RPMI7951 (cell line): Measurements from ENCODE around the gene CCDC24. TPM values are rescaled to one million over a fixed set of nuclear protein-coding genes. Genes with fewer than 3 reads are reported as not detected.
A peak's percentile ranks its signal among the peaks of the same experiment; 100 is the strongest.

Experiments
- DNase-seq: peaks from one replicate; pipeline ENCODE4 v3.0.0-alpha.2; 2012; ENCODE audit warnings: low read depth
- total RNA-seq: library from RNA; depleted of rRNA; stranded (reverse); fragments of >200 nt; shearing (Covaris generic); gene quantifications from 2 replicates; pipeline ENCODE4 v1.2.3, GENCODE V29; 2014

Gene CCDC24
- total RNA-seq, 1 experiment from 2014 or later, result 5.5 TPM

DNA sequence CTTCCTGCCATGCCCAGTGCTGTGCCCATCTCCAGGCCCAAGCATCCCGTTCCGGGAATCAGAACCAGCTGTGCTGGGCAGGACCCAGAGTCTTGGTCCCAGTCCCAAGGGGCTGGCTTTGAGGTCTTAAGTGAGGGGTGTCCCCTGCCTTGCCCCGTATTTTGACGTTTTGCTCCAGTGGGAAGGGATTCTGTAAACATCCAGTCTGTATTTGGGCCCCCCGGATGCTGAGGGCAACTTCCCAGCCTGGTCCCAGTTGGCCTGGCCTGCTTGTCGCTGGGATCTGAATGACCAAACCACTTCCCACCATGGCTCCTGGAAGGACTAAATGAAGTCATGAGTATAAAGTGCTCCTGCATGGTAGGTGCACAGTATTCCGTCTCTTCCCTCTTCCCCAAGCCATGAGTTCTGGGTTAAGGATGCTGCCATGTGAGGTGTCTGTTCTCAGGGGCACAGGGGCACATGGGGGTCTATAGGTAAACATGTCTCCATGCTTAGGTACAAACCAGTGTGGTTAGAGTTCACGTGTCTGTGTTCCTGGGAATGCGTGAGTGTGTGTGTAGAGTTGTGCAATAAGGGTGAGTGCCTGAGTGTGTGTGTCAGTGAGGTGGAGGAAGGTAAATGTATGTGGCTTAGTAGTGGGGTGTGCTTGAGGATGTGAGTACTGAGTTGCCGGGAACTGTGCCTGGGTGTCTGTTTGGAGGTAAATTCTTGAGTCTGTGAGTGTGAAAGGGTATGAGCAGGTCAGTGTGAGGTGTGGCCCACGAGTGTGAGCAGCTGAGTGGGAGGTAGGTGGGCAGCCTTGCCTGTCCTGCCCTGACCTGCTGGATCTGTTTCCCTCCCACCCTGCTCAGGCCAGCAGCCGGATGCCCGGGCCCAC, 10.9 kb upstream of the CCDC24 start:
- no peak for DNase-seq

DNA sequence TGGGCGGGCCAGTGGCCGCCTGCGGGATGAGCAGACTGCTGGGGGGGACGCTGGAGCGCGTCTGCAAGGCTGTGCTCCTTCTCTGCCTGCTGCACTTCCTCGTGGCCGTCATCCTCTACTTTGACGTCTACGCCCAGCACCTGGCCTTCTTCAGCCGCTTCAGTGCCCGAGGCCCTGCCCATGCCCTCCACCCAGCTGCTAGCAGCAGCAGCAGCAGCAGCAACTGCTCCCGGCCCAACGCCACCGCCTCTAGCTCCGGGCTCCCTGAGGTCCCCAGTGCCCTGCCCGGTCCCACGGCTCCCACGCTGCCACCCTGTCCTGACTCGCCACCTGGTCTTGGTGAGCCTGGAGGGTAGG, 10.3 kb upstream of the CCDC24 start:
- DNase-seq, result no peak

DNA sequence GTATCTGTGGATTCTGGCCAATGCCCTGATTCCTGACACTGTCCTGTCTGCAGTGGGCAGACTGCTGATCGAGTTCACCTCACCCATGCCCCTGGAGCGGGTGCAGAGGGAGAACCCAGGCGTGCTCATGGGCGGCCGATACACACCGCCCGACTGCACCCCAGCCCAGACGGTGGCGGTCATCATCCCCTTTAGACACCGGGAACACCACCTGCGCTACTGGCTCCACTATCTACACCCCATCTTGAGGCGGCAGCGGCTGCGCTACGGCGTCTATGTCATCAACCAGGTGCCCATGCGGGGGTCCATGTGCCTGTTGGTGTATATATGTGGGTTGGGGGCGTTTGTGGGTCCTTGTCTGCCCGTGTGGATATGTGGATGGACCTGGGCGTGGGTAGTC, 9.8 kb upstream of the CCDC24 start:
- DNase-seq, result no peak

DNA sequence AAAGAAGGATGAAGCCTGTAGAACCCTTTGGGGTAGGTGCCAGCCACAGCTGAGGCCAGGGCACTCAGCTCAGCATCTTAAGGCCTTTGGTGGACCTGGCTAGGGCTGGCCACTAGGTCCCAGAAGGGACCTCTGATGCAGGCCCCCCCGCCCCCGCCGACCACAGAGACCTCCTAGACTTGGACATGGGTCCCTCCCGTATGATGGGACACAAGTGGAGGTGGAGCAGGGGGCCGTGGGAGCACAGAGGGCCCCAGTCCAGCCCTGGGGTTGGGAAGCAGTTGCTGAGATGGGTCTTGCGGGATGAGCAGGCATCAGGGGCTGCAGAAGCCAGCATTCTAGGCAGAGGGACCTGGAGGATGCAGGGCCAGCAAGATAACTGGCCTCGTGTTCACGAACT, 9.2 kb upstream of the CCDC24 start:
- no peak for DNase-seq

DNA sequence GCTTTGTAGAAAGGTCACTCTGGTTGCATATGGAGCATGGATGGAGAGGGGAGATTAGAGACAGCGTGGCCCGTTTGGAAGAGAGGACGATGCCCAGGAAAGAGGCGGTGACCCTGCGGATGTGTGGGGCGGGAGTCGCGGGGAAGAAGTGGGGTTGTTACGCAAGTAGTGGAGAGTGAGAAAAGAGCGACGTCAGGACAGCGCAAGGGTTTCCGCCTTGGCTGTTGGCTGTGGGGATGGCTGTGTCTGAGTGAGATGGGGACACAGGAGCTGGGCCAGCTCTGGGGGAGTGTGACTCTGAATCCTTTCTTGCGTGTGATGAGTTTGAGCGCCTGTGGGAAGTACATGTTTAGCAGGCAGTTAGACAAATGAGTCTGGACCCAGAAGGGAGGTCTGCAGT, 8.6 kb upstream of the CCDC24 start:
- no peak for DNase-seq

DNA sequence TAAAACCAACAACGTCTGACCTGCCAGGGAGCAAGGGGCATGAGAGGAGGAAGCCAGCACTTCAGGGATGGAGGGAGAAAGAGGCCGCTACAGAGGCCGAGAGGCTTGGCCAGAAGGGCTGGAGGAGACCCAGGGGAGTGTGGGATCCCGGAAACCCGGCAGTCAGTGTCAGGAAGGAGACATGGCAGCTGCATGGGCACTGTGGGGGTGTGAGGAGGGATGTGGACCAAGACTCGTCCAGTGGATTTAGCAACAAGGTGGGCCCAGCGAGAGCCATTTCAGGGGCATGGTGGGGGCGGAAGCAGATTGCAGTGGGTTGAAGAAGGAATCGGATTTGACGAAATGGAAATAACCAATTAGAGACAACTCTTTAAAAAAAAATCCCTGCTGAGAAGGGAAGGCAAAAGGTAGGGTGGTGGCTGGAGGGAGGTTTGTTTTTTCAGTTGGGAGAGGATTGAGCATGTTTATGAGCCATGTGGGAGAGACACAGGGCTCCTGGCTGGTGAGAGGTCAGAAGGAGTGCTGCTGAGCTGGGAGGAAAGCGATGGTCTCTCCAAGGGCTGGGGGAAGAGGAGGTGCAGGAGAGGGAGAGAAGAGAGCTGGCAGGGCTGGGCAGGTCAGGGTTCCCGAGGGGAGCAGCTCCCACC, 8.0 kb upstream of the CCDC24 start:
- DNase-seq, result no peak

- no peak for DNase-seq
Measured at GRCh38 chr1:43984855-43985254, 6.5 kb upstream of the CCDC24 start.

DNA sequence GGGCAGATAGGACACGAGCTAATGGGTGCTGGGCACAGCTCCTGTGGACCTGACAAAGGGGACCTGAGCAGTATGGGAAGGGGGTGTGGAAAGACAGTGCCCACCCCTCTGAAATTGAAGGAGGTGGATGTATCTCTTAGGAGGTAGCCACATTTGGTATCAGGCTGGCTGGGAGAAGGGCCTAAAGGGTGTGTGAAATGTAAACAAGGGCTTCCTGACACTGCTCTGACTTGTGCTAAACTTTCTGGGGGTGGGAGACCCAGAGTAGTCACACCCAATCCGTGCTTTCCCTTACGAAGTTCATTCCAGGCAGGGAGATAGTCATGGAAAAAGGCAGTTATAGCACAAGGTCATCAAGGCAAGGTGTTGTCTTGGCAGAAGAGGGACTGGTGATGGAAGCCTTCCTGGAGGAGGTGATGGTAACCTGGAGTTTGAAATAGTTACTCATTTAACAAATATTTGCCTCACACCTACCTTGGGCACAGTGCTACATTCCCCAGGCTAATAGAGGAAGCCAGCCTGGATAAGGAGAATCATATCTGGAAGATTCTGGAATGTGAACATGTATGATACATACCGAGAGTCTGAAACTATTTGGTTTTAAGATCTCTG, 5.3 kb upstream of the CCDC24 start:
- no peak for DNase-seq

DNA sequence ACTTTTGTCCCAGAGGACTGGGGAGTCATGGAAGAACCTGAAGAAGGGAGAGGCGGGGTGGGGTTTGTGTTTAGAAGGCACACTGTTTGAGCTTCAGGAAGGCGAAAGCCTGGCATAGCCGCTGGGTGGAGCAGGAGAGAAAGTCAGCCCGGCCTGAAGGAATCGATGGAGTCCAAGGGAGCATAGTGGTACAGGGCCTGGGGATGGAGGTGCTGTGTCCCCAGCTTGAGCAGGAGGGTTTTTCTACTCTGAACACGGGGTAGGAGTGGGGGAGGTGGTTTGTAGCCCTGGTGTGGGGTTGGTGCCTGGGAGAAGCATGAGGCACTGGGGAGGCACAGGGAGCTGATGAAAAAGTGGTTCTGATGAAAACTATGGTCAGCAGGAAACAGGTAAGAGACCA, 4.7 kb upstream of the CCDC24 start:
- DNase-seq, result no peak

GRCh38 chr1:43987159-43987902, 4.1 kb upstream of the CCDC24 start:
- no peak for DNase-seq

DNA sequence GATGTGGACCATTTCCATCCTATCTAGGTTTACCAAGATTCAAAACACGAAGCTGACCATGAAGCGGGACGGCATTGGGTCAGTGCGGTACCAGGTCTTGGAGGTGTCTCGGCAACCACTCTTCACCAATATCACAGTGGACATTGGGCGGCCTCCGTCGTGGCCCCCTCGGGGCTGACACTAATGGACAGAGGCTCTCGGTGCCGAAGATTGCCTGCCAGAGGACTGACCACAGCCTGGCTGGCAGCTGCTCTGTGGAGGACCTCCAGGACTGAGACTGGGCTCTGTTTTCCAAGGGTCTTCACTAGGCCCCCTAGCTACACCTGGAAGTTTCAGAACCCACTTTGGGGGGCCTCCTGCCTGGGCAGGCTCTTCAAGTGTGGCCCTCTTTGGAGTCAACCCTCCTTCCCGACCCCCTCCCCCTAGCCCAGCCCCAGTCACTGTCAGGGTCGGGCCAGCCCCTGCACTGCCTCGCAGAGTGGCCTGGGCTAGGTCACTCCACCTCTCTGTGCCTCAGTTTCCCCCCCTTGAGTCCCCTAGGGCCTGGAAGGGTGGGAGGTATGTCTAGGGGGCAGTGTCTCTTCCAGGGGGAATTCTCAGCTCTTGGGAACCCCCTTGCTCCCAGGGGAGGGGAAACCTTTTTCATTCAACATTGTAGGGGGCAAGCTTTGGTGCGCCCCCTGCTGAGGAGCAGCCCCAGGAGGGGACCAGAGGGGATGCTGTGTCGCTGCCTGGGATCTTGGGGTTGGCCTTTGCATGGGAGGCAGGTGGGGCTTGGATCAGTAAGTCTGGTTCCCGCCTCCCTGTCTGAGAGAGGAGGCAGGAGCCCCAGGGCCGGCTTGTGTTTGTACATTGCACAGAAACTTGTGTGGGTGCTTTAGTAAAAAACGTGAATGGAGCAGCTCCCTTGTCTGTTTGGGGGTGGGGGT, 864 bp upstream of the CCDC24 start:
- peak; percentile 20 for DNase-seq

DNA sequence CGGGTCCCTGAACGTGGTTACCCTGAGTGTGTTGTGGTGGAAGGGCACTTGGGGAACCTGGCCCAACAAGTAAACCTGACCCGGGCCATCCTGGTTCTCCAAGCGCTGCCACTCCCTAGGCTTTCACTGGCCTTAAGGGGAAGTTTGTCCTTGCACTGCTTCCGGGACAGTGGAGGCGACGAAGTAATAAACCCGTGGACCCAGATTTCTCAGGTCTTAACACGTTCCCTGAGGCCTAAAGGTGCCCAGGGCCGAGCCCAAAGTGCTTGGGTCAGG, 261 bp upstream of the CCDC24 start:
- DNase-seq, result no peak

DNA sequence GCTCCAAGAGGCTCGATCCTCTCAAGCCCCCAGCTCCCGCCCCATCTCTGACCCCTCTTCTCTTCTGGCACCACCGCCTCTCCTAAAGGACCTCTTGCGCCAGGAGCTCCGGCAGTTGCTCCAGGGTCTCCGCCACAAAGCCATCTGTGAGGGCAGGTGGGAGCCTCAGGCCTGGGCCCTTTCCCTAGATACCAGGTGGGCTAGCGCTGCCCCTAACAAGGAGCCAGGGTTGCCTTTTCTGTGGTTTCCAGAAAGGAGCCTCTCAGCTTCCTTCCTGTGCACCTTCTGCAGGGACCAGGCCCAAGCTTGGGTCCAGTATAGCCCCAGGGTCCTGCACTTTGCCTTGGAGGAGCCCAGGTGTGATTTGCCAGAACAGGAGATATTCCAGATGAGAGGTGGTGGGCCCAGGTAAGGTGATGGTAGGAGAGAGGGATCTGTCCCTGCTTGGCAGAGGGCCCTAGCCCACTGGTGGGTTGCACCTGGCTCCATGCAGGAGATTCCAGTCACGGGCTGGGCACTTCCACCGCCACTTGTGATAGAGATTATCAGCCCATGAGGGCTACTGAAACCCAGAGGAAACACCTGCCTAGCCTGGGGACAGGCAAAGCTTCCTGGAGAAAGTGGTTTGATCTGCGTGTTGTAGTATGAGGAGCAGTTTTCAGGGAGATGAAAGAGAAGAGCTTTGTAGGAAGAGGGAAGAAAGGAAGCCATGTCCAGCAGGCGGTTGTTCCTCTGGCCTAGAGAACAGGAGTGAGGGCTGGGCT, 1.0 kb downstream of the CCDC24 start:
- no peak for DNase-seq

GRCh38 chr1:43993206-43993914, 2.0 kb downstream of the CCDC24 start:
- no peak for DNase-seq

DNA sequence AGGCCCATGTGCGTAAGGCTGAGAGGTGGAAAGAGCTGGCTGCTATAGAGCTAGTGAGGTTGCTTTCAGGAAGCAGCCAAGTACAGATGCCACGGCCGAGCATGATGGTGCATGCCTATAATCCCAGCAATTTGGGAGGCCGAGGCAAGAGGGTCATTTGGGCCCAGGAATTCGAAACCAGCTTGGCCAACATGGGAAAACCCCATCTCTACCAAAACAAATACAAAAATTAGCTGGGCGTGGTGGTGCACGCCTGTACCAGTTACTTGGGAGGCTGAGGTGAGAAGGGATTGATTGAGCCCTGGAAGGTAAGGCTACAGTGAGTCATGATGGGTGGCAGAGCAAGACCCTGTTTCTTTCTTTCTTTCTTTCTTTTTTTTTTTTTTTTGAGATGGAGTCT, 2.7 kb downstream of the CCDC24 start:
- no peak for DNase-seq

DNA sequence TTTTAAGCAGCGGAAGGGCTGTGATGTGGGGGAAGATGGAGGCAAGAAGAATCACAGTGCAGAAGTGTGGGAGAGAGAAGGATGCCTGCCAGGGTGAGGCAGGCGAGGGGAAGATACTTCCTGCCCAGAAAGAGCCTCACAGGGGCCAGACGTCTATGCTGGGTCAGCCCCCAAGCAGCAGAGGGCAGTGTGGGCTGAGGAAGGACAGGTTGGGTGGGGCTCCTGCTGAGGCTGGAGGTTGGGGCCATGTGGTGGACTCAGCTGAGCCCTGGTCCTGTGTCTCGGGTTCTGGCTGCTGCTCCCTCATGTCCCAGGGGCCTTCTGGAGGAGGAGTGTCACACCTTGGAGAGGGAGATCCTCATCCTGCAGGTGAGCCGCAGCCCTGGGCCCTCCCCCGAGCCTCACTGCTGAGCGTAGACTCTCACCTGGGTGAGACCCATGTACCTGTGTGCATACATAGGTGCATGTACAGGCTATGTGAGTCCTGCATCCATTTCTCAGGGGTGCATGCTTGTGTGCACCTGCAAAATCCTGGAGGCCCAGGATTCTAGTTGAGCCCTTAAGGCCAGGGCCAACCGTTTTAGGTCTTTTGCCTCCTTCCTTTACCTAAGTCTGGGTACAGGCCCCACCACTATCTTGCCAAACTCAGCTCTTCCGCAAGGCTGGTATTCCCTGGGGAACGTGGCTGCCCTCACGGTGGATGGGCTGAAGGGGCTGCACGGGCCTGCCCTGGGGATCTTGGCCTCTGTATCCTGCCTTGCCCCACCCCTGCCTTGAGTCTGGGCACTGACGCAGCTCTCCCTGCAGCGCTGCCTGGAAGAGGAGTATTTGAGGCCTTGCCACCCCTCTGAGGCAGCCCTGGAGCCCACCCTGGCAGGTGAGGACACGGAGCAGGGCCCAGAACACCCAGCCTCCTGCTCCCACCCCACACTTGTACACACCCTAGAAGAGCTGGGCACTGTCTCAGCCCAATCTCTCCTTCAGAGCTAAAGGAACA, 3.7 kb downstream of the CCDC24 start:
- DNase-seq, result peak; percentile 26

DNA sequence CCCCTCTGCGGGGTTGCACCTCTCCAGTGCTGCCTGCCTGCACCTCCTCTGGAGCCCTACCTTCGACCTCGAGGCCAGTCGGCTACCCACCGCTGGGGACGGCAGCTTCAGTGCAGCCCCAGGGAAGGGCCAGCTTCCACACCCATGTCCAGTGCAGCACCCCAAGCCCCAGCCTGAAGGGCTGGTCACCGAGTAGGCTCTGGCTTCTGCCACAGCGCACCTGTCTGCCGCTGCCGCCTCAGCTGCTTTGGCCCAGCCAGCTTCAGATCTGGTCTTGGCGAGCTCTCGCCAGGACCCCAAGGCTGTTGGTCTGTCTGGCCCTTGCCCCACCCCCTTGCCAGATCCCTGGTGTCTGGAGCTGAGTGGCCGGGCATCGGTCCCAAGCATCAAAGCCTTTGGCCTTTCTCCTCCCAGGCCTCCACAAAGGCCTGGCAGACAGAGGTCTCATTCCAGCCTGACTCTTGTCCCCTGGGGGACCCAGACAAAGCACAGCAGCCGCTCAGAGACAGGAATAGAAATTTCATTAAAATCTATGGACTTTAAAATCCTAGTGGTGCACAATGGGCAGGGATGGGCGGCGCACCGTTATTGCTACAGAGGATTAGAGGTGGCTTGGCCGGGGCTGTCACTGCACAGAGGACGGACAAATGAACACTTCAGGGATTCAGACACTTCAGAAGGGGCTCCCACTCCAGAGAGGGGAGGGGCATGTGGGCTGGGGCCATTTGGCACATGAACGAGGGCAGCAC, 4.8 kb downstream of the CCDC24 start:
- no peak for DNase-seq

DNA sequence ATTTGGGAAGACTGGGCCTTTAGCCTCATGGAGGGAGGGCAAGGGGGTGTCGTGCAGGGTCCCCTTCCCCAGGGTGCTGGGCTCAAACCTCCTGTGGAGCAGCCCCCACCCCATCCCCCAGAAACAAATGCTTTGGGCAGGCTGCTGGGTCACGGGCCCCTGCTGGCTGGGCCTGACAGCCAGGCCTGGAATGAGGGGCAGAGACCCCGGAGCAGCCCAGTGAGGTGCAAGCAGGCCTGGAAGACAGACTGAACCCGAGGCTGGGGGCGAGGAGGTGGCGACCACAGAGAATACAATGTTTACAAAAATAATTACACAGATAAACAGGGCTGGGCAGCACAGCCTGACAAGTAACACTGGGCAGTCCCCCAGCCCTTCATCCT, 5.3 kb downstream of the CCDC24 start:
- DNase-seq, result no peak
